Hepatocyte (in vitro differentiated cells): ENCODE results near the gene DSG4.

Experiments used
- EZH2 ChIP-seq: fragments of 200-600 bp; sonication (generic); IDR thresholded peaks from 2 replicates; pipeline ENCODE4 v1.6.1; 2016; ENCODE audit warnings: antibody characterized with exemption, mild to moderate bottlenecking, borderline replicate concordance
- TF ChIP-seq, protein P1 (sequence below): fragments of 200-600 bp; sonication (generic); IDR thresholded peaks from 2 replicates; pipeline ENCODE4 v1.5.1; 2016; ENCODE audit warnings: antibody characterized with exemption, mild to moderate bottlenecking; ENCODE audit not compliant: poor library complexity

DNA sequence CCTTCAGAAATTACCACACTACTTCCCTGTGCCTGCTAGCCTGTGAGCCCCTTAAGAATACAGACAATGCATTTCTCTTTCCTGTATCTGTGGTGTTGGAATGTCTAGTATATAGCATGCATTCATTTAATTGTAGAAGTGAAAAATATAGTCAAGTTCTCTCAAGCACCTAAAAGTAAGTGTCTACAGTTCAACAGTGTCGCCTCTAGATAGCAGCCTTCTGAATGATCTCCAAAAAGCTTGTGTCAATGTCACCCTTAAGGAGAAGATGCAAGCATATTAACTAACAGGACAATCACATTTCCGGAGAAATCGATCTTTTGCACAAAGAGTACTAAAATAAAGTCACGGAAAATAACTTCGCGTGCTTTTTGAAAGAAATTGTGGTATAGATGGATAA lies 43.5 kb downstream of the DSG4 start:
- TF ChIP-seq, protein P1, sequence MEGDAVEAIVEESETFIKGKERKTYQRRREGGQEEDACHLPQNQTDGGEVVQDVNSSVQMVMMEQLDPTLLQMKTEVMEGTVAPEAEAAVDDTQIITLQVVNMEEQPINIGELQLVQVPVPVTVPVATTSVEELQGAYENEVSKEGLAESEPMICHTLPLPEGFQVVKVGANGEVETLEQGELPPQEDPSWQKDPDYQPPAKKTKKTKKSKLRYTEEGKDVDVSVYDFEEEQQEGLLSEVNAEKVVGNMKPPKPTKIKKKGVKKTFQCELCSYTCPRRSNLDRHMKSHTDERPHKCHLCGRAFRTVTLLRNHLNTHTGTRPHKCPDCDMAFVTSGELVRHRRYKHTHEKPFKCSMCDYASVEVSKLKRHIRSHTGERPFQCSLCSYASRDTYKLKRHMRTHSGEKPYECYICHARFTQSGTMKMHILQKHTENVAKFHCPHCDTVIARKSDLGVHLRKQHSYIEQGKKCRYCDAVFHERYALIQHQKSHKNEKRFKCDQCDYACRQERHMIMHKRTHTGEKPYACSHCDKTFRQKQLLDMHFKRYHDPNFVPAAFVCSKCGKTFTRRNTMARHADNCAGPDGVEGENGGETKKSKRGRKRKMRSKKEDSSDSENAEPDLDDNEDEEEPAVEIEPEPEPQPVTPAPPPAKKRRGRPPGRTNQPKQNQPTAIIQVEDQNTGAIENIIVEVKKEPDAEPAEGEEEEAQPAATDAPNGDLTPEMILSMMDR, result no peak
- no peak for TF ChIP-seq EZH2
